K562 (cell line): Measurements from ENCODE around the gene ABHD16A. TPM values are rescaled to one million over a fixed set of nuclear protein-coding genes. Genes with fewer than 3 reads are reported as not detected.
A peak's percentile ranks its signal among the peaks of the same experiment; 100 is the strongest.

Source experiments
- CBX5 ChIP-seq: IDR thresholded peaks from 2 replicates; pipeline ENCODE4 v1.6.1; 2014; ENCODE audit warnings: low read depth, borderline replicate concordance
- CBX8 ChIP-seq: fragments of 200-600 bp; sonication (generic); IDR thresholded peaks from 2 replicates; pipeline ENCODE4 v1.6.1; 2012; ENCODE audit warnings: borderline replicate concordance, mixed run types, low read depth, mild to moderate bottlenecking, moderate library complexity, mixed read lengths, low read length, control low read depth, inconsistent platforms; ENCODE audit not compliant: poor library complexity, severe bottlenecking; ENCODE audit errors: extremely low read depth
- CSDE1 ChIP-seq, 2 experiments: fragments of 450-650 bp; IDR thresholded peaks; 2 replicates each; pipeline ENCODE4 v1.6.1; 2016; ENCODE audit warnings: mild to moderate bottlenecking in 1 of 2
- DLX4 ChIP-seq: fragments of 250-450 bp; sonication (Bioruptor Pico); IDR thresholded peaks from 2 replicates; pipeline ENCODE4 v1.6.1; 2021; ENCODE audit warnings: mild to moderate bottlenecking
- EGR1 ChIP-seq: fragments of 450-650 bp; conservative IDR thresholded peaks from 2 replicates; pipeline ENCODE4 v1.6.1; 2017; ENCODE audit warnings: mild to moderate bottlenecking
- ELK3 ChIP-seq: fragments of 450-650 bp; formaldehyde crosslinking; IDR thresholded peaks from 2 replicates; pipeline ENCODE4 v1.4.0; 2020; ENCODE audit warnings: mild to moderate bottlenecking
- EP400 ChIP-seq: fragments of 450-650 bp; IDR thresholded peaks from 2 replicates; pipeline ENCODE4 v1.6.1; 2017; ENCODE audit warnings: antibody characterized with exemption, mild to moderate bottlenecking, moderate library complexity
- FOS ChIP-seq: IDR thresholded peaks from 3 replicates; pipeline ENCODE4 v1.6.1; 2011; ENCODE audit not compliant: insufficient read length; ENCODE audit errors: extremely low read depth
- GTF2F1 ChIP-seq: IDR thresholded peaks from 2 replicates; pipeline ENCODE4 v1.6.1; 2011; ENCODE audit warnings: low read depth, low read length, improper control_type of control experiment
- HDAC2 ChIP-seq: fragments of 450-650 bp; IDR thresholded peaks from 2 replicates; pipeline ENCODE4 v1.6.1; 2016; ENCODE audit warnings: mild to moderate bottlenecking
- HDGF ChIP-seq: fragments of 450-650 bp; IDR thresholded peaks from 2 replicates; pipeline ENCODE4 v1.6.1; 2016
- HLTF ChIP-seq: fragments of 450-650 bp; IDR thresholded peaks from 2 replicates; pipeline ENCODE4 v1.6.1; 2016
- LCOR ChIP-seq: sonication (generic); formaldehyde crosslinking; IDR thresholded peaks from 2 replicates; pipeline ENCODE4 v1.8.0; 2022; ENCODE audit warnings: mild to moderate bottlenecking, missing genetic modification reagents
- MAX ChIP-seq: sonication (generic); formaldehyde crosslinking; IDR thresholded peaks from 2 replicates; pipeline ENCODE4 v1.9.0; 2022; ENCODE audit warnings: mild to moderate bottlenecking, missing genetic modification reagents
- PCBP1 ChIP-seq: fragments of 200-400 bp; formaldehyde crosslinking; IDR thresholded peaks from 2 replicates; pipeline ENCODE4 v1.6.1; 2018; ENCODE audit warnings: mild to moderate bottlenecking, low read depth, low read length; ENCODE audit not compliant: poor library complexity, severe bottlenecking
- PML ChIP-seq: IDR thresholded peaks from 2 replicates; pipeline ENCODE4 v1.6.1; 2012; ENCODE audit warnings: low read length, inconsistent platforms
- POLR2G ChIP-seq: fragments of 200-400 bp; formaldehyde crosslinking; IDR thresholded peaks from 2 replicates; pipeline ENCODE4 v1.6.1; 2017; ENCODE audit warnings: low read depth, mild to moderate bottlenecking, antibody characterized with exemption, low read length, moderate library complexity
- RNF2 ChIP-seq: sonication (generic); IDR thresholded peaks from 2 replicates; pipeline ENCODE4 v1.6.1; 2016
- SAFB ChIP-seq: fragments of 200-400 bp; formaldehyde crosslinking; IDR thresholded peaks from 2 replicates; pipeline ENCODE4 v1.6.1; 2017; ENCODE audit warnings: low read depth, low read length, borderline replicate concordance
- SIN3A ChIP-seq, 2 experiments: fragments of 150-350 bp in 1 of 2; IDR thresholded peaks; 2 replicates each; pipeline ENCODE4 v1.6.1; 2011 to 2016; ENCODE audit warnings: borderline replicate concordance in 2 of 2, low read depth in 2 of 2, low read length in 2 of 2, mild to moderate bottlenecking in 2 of 2, moderate library complexity in 2 of 2; ENCODE audit not compliant: control insufficient read depth in 1 of 2
- TFAP4 ChIP-seq: sonication (generic); formaldehyde crosslinking; IDR thresholded peaks from 2 replicates; pipeline ENCODE4 v1.8.0; 2022; ENCODE audit warnings: missing genetic modification reagents, mild to moderate bottlenecking, moderate library complexity, borderline replicate concordance
- ZNF395 ChIP-seq: fragments of 200-800 bp; sonication (Bioruptor generic); IDR thresholded peaks from 2 replicates; pipeline ENCODE4 v1.6.1; 2017; ENCODE audit warnings: missing genetic modification characterization, missing compliant biosample characterization
- ZNF408 ChIP-seq: fragments of 250-450 bp; sonication (Bioruptor Pico); IDR thresholded peaks from 2 replicates; pipeline ENCODE4 v1.4.0; 2020; ENCODE audit warnings: low read depth, mild to moderate bottlenecking, moderate library complexity
- ZNF431 ChIP-seq: sonication (generic); formaldehyde crosslinking; IDR thresholded peaks from 2 replicates; pipeline ENCODE4 v1.8.0; 2022; ENCODE audit warnings: mild to moderate bottlenecking, missing genetic modification reagents
- ZZZ3 ChIP-seq: fragments of 450-650 bp; IDR thresholded peaks from 2 replicates; pipeline ENCODE4 v1.6.1; 2016; ENCODE audit warnings: antibody characterized with exemption, mild to moderate bottlenecking, moderate library complexity
- polyA plus RNA-seq, 8 experiments: library from polyadenylated mRNA; depleted of rRNA in 4 of 8; stranded (reverse) in 5 of 8; unstranded in 3 of 8; fragments of >200 nt; fragmentation: Nextera tagmentation in 2 of 8; fragmentation: Illumina TruSeq in 1 of 8; extraction: Ambion mirVana in 2 of 8; extraction: Trizol in 1 of 8; gene quantifications; 2 replicates each; pipeline versions ENCODE4 v1.2.1 to v1.2.3, GENCODE V29; 2011 to 2014; ENCODE audit warnings: inconsistent platforms in 1 of 8, missing spikeins in 1 of 8
- total RNA-seq, 7 experiments: library from RNA; depleted of rRNA in 6 of 7; stranded (reverse); fragments of >200 nt in 6 of 7; fragmentation: Illumina TruSeq in 2 of 7; extraction: Trizol in 2 of 7; gene quantifications; 2 replicates each; pipeline versions ENCODE4 v1.2.1 to v1.2.3, GENCODE V29; 2011 to 2021; ENCODE audit warnings: low replicate concordance in 1 of 7

The ABHD16A gene
- total and polyA plus RNA-seq, 9 of the 15 experiments (the other 6 are each of a cell fraction or from before 2014, with no cell fraction given), result 25.8 to 120 (median 81.6) TPM

- TF ChIP-seq ZNF431, result no peak
- TF ChIP-seq GTF2F1, result no peak
- TF ChIP-seq ELK3 (CRISPR knock-in tag), result 0 out of 2 replicates have a peak, but pooled peaks have one; percentile 9
- no peak for TF ChIP-seq ZZZ3
- no peak for TF ChIP-seq CBX5
- TF ChIP-seq CBX8, result no peak
- TF ChIP-seq RNF2, result no peak
- TF ChIP-seq EGR1, result no peak
- 0 out of 2 replicates have a peak, but pooled peaks have one; percentile 4 for TF ChIP-seq ZNF408 (CRISPR knock-in tag)
- no peak; the same call in 1 of the 2 replicates for TF ChIP-seq LCOR (CRISPR knock-in tag)
- 0 out of 4 replicates have a peak, but pooled peaks of 1 of the 2 experiments have one; percentile 32 for TF ChIP-seq CSDE1 (IDR thresholded peaks at IDR 0.05)
- peak; percentile 73; the same call in 1 of the 2 replicates for TF ChIP-seq TFAP4 (CRISPR knock-in tag)
- peak in 1 of 2 experiments; percentile 46; a peak in 2 of 4 replicates for TF ChIP-seq SIN3A (IDR thresholded peaks at IDR 0.05; ENCODE audit: borderline replicate concordance in 2 of 2, control insufficient read depth in 1 of 2, low read depth in 2 of 2, low read length in 2 of 2)
- TF ChIP-seq SAFB, result no peak
- no peak for TF ChIP-seq ZNF395 (CRISPR knock-in tag)
- TF ChIP-seq DLX4 (CRISPR knock-in tag), result no peak
- peak; percentile 69; the same call in 1 of the 2 replicates for TF ChIP-seq HLTF
- TF ChIP-seq PCBP1, result no peak
- TF ChIP-seq HDAC2, result peak; percentile 93
- TF ChIP-seq POLR2G, result peak; percentile 91
- no peak for TF ChIP-seq EP400
- TF ChIP-seq HDGF, result peak; percentile 98
- peak; percentile 79; the same call in 1 of the 2 replicates for TF ChIP-seq MAX (CRISPR knock-in tag)
- 0 out of 2 replicates have a peak, but pooled peaks have one; percentile 11 for TF ChIP-seq PML
- no peak for TF ChIP-seq FOS
Measured at GRCh38 chr6:31663961-31664789, 38.9 kb downstream of the ABHD16A start (continued).
